Naive thymus-derived CD4-positive, alpha-beta T cell (primary cell): Measurements from ENCODE around the gene PARP1. TPM values are rescaled to one million over a fixed set of nuclear protein-coding genes. Genes with fewer than 3 reads are reported as not detected.

Source experiments
- ATAC-seq: fragments of 150-1000 bp; cut with Tn5 transposase; 2 replicates; pipeline ENCODE4 v1.10.0; 2021; ENCODE audit warnings: mild to moderate bottlenecking, moderate library complexity
- CTCF ChIA-PET: fragments of 350-600 bp; sonication (Branson Sonifier 250); formaldehyde crosslinking; loops from one replicate; lab custom pipeline; 2021; ENCODE audit warnings: antibody characterized with exemption; lab: Charles Lee
- POLR2A ChIA-PET: fragments of 350-600 bp; sonication (Branson Sonifier 250); formaldehyde crosslinking; loops from one replicate; lab custom pipeline; 2021; ENCODE audit warnings: antibody characterized with exemption, inconsistent platforms; lab: Charles Lee
- DNase-seq, 9 donors: peaks; one replicate each; pipeline versions ENCODE4 v3.0.0 to v3.0.0-alpha.2; 2020 to 2022; ENCODE audit warnings: mixed read lengths in 1 of 9
- H3K27ac ChIP-seq: one replicate; pipeline ENCODE4 v1.7.0; 2013; ENCODE audit warnings: mild to moderate bottlenecking, low read depth, low read length, moderate library complexity
- H3K27me3 ChIP-seq, 2 donors: one replicate each; pipeline ENCODE4 v1.7.0; 2013; ENCODE audit warnings: low read length in 2 of 2, mild to moderate bottlenecking in 2 of 2, moderate library complexity in 2 of 2; ENCODE audit not compliant: control insufficient read depth in 2 of 2, insufficient read depth in 2 of 2
- H3K36me3 ChIP-seq, 3 experiments: 1 replicate in 2 of 3; 2 replicates in 1 of 3; pipeline ENCODE4 v1.7.0; 2013; ENCODE audit warnings: low read length in 3 of 3, mild to moderate bottlenecking in 3 of 3, moderate library complexity in 1 of 3; ENCODE audit not compliant: insufficient read depth in 3 of 3, control insufficient read depth in 2 of 3
- H3K4me1 ChIP-seq, 2 donors: one replicate each; pipeline ENCODE4 v1.7.0; 2013; ENCODE audit warnings: low read length in 2 of 2, mild to moderate bottlenecking in 2 of 2, moderate library complexity in 1 of 2; ENCODE audit not compliant: control insufficient read depth in 2 of 2, insufficient read depth in 2 of 2
- H3K4me3 ChIP-seq: 2 replicates; pipeline ENCODE4 v1.7.0; 2013; ENCODE audit warnings: mild to moderate bottlenecking, low read length
- H3K9me3 ChIP-seq, 3 experiments: 1 replicate in 2 of 3; 2 replicates in 1 of 3; pipeline ENCODE4 v1.7.0; 2013; ENCODE audit warnings: low read length in 3 of 3; ENCODE audit not compliant: control insufficient read depth in 2 of 3
- H3K27ac Mint-ChIP-seq, 9 donors: one replicate each; pipeline ENCODE4 v1.8.0; 2020 to 2022; ENCODE audit warnings: mixed read lengths in 9 of 9, mild to moderate bottlenecking in 8 of 9, moderate library complexity in 5 of 9, inconsistent platforms in 2 of 9
- H3K27me3 Mint-ChIP-seq, 5 donors: one replicate each; pipeline ENCODE4 v1.8.0; 2021 to 2022; ENCODE audit warnings: mixed read lengths in 5 of 5, mild to moderate bottlenecking in 1 of 5
- H3K36me3 Mint-ChIP-seq, 5 donors: one replicate each; pipeline ENCODE4 v1.8.0; 2020 to 2022; ENCODE audit warnings: mixed read lengths in 5 of 5, mild to moderate bottlenecking in 3 of 5, inconsistent platforms in 1 of 5
- H3K4me1 Mint-ChIP-seq, 7 donors: one replicate each; pipeline ENCODE4 v1.8.0; 2020 to 2022; ENCODE audit warnings: mixed read lengths in 7 of 7, mild to moderate bottlenecking in 3 of 7, inconsistent platforms in 1 of 7
- H3K4me3 Mint-ChIP-seq, 10 donors: one replicate each; pipeline ENCODE4 v1.8.0; 2020 to 2022; ENCODE audit warnings: mild to moderate bottlenecking in 10 of 10, mixed read lengths in 10 of 10, moderate library complexity in 6 of 10, inconsistent platforms in 2 of 10
- H3K9me3 Mint-ChIP-seq, 11 donors: one replicate each; pipeline ENCODE4 v1.8.0; 2020 to 2022; ENCODE audit warnings: mixed read lengths in 11 of 11, mild to moderate bottlenecking in 4 of 11, inconsistent platforms in 1 of 11, moderate library complexity in 1 of 11
- intact Hi-C, 2 donors: fragments of 100-400 bp; cut with micrococcal nuclease; formaldehyde crosslinking; loops; one replicate each; pipeline ENCODE4 v1.15.1; 2023
- polyA plus RNA-seq, 2 donors: library from polyadenylated mRNA; unstranded; fragments of 300-500 nt; fragmentation: Illumina TruSeq; gene quantifications; one replicate each; pipeline ENCODE4 v1.2.3, GENCODE V29; 2021
- total RNA-seq, 6 experiments: library from RNA in 5 of 6; stranded (reverse) in 5 of 6; gene quantifications; 1 replicate in 5 of 6; 2 replicates in 1 of 6; pipeline ENCODE4 v1.2.3 and lab custom pipeline; 2021 to 2026

PARP1 gene
- 100 to 1,000 TPM in 2 of 5 experiments, 10 to 100 TPM in 3; 63.6 to 165 (median 89.3) TPM for total RNA-seq
- 10 to 100 TPM; 85.6 to 95.1 TPM for polyA plus RNA-seq
- 107 reads per million, percentile 85 among the genes with 10 or more reads in this experiment for total RNA-seq (lab: John Stamatoyannopoulos, UW)

GRCh38 chr1:226407497-226408284 is at the start of gene PARP1:
TSS of gene PARP1 (minus strand) at chr1:226408093. CDS start at chr1:226407929, 164 bp downstream.
- Mint-ChIP-seq H3K27me3 (peaks cover 0 to 3% (median 0%) of the 10 kb centered on the region in 5 donors), H3K27ac (peak within 1 kb of the TSS; percentile 68 to 96 (median 93)), H3K36me3 (peaks cover 0 to 2% (median under 1%) of the 10 kb centered on the region in 5 donors), H3K9me3 (no peaks in the 10 kb centered on the region), H3K4me1 (peaks cover 37 to 46% (median 40%) of the 10 kb centered on the region in 7 donors), H3K4me3 (peak within 1 kb of the TSS; percentile 89 to 99 (median 94))
- Histone ChIP-seq H3K4me3 (peak within 1 kb of the TSS; percentile 82), H3K36me3 (peaks cover 0 to 3% (median 0%) of the 10 kb centered on the region in 3 experiments), H3K9me3 (no peaks in the 10 kb centered on the region), H3K4me1 (peaks cover 23 to 30% of the 10 kb centered on the region in 2 donors), H3K27ac (peak within 1 kb of the TSS; percentile 74), H3K27me3 (no peaks in the 10 kb centered on the region)
- ChIA-PET POLR2A (interaction anchor here (0.7 to 2.7 kb wide), 16 partner anchors 12 to 532 kb away, joined by 3 to 29 read pairs (median 4); partner anchors contain the start of genes COQ8A, H3-3A, LIN9 and SDE2), CTCF (interaction anchor here (0.5 to 2.5 kb wide), 16 partner anchors 9 to 421 kb away, joined by 3 to 15 read pairs (median 5); no protein-coding TSS in a partner anchor)
- DNase-seq, result peak; percentile 83 to 93 (median 89)
- intact Hi-C loops, result loop anchor here (1.0 to 10.0 kb wide), 22 partner anchors 17 to 1735 kb away; partner anchors contain the start of genes ACBD3 (in 2 of the 2), COQ8A (in 2 of the 2), ITPKB (in 2 of the 2) and LIN9 (in 2 of the 2)
- peak; percentile 94 for ATAC-seq

GRCh38 chr1:226457307-226457712 is 49.4 kb upstream of the PARP1 start:
- CTCF ChIA-PET, result interaction anchor here (0.8 to 1.8 kb wide), 4 partner anchors 9 to 34 kb away, joined by 3 to 6 read pairs (median 4); no protein-coding TSS in a partner anchor
- POLR2A ChIA-PET, result interaction anchor here (0.6 to 2.0 kb wide), 3 partner anchors 32 to 366 kb away, joined by 3 to 6 read pairs (median 4); partner anchors contain the start of gene PARP1
- Histone ChIP-seq H3K9me3 (no peaks in the 10 kb centered on the region), H3K4me1 (peaks cover 7 to 16% of the 10 kb centered on the region in 2 donors), H3K36me3 (no peaks in the 10 kb centered on the region), H3K27me3 (no peaks in the 10 kb centered on the region), H3K4me3 (peak overlapping the region; percentile 54), H3K27ac (peak overlapping the region; percentile 4)
- Mint-ChIP-seq H3K4me3 (peak overlapping the region; percentile 47 to 88 (median 78)), H3K27me3 (peaks cover 0 to 4% (median 0%) of the 10 kb centered on the region in 5 donors), H3K4me1 (peaks cover 8 to 16% (median 14%) of the 10 kb centered on the region in 7 donors), H3K27ac (peak overlapping the region; percentile 17 to 88 (median 65)), H3K36me3 (peaks cover 0 to 6% (median 0%) of the 10 kb centered on the region in 5 donors), H3K9me3 (peaks cover 0 to 3% (median 0%) of the 10 kb centered on the region in 11 donors)
- peak; percentile 90 for ATAC-seq
- peak; percentile 13 to 76 (median 52) for DNase-seq
- intact Hi-C loops, result loop anchor here in 1 of 2 donors (5.0 kb wide), 1 partner anchor 90 kb away; the partner anchor contains the start of gene STUM

- H3K4me3 Mint-ChIP-seq, result no peak overlapping the region
- Histone ChIP-seq H3K36me3 (no peaks in the 10 kb centered on the region), H3K4me1 (peaks cover 7 to 16% of the 10 kb centered on the region in 2 donors), H3K4me3 (no peak overlapping the region), H3K27me3 (no peaks in the 10 kb centered on the region), H3K27ac (no peak overlapping the region), H3K9me3 (no peaks in the 10 kb centered on the region)
- ChIA-PET POLR2A (interaction anchor here (2.0 kb wide), 1 partner anchor 30 kb away, joined by 6 read pairs; no protein-coding TSS in a partner anchor), CTCF (no interaction called here)
- DNase-seq (no peak), ATAC-seq (no peak)
- H3K27me3 Mint-ChIP-seq, result peaks cover 0 to 4% (median 0%) of the 10 kb centered on the region in 5 donors
- H3K27ac Mint-ChIP-seq, result no peak overlapping the region
- H3K36me3 Mint-ChIP-seq, result no peaks in the 10 kb centered on the region
- peaks cover 8 to 16% (median 14%) of the 10 kb centered on the region in 7 donors for H3K4me1 Mint-ChIP-seq
- intact Hi-C loops, result loop anchor here in 1 of 2 donors (5.0 kb wide), 1 partner anchor 91 kb away; the partner anchor contains the start of gene STUM
- peaks cover 0 to 2% (median 0%) of the 10 kb centered on the region in 11 donors for H3K9me3 Mint-ChIP-seq
These were observed 48.0 kb upstream of the PARP1 start for GRCh38 chr1:226455843-226456242.

- Mint-ChIP-seq H3K9me3 (no peaks in the 10 kb centered on the region), H3K27ac (no peak overlapping the region), H3K4me3 (no peak overlapping the region), H3K36me3 (no peaks in the 10 kb centered on the region), H3K27me3 (peaks cover 0 to 10% (median 0%) of the 10 kb centered on the region in 5 donors), H3K4me1 (peaks cover 8 to 16% (median 14%) of the 10 kb centered on the region in 7 donors)
- H3K4me1 ChIP-seq, result peaks cover 7 to 16% of the 10 kb centered on the region in 2 donors
- no peaks in the 10 kb centered on the region for H3K27me3 ChIP-seq
- ChIA-PET POLR2A (no interaction called here), CTCF (no interaction called here)
- no peaks in the 10 kb centered on the region for H3K36me3 ChIP-seq
- intact Hi-C loops, result no loop called here
- no peak overlapping the region for H3K4me3 ChIP-seq
- ATAC-seq (no peak), DNase-seq (no peak)
- no peak overlapping the region for H3K27ac ChIP-seq
- no peaks in the 10 kb centered on the region for H3K9me3 ChIP-seq
These were observed 46.5 kb upstream of the PARP1 start for GRCh38 chr1:226454349-226454748.

- H3K27ac ChIP-seq, result no peak overlapping the region
- DNase-seq (no peak), ATAC-seq (no peak)
- no peaks in the 10 kb centered on the region for H3K27me3 ChIP-seq
- Mint-ChIP-seq H3K27me3 (peaks cover 0 to 22% (median 0%) of the 10 kb centered on the region in 5 donors), H3K27ac (no peak overlapping the region), H3K4me1 (peaks cover 8 to 18% (median 14%) of the 10 kb centered on the region in 7 donors), H3K36me3 (no peaks in the 10 kb centered on the region), H3K9me3 (no peaks in the 10 kb centered on the region), H3K4me3 (no peak overlapping the region)
- intact Hi-C loops, result no loop called here
- H3K4me3 ChIP-seq, result no peak overlapping the region
- peaks cover 7 to 16% of the 10 kb centered on the region in 2 donors for H3K4me1 ChIP-seq
- POLR2A ChIA-PET, result no interaction called here
- CTCF ChIA-PET, result no interaction called here
- no peaks in the 10 kb centered on the region for H3K36me3 ChIP-seq
- no peaks in the 10 kb centered on the region for H3K9me3 ChIP-seq
These were observed 45.3 kb upstream of the PARP1 start for GRCh38 chr1:226453015-226453704.

GRCh38 chr1:226450688-226451087 is 42.8 kb upstream of the PARP1 start:
- H3K27me3 Mint-ChIP-seq, result peaks cover 0 to 29% (median 0%) of the 10 kb centered on the region in 5 donors
- no peaks in the 10 kb centered on the region for H3K36me3 ChIP-seq
- DNase-seq (no peak), ATAC-seq (no peak)
- H3K4me1 Mint-ChIP-seq, result peaks cover 3 to 15% (median 11%) of the 10 kb centered on the region in 7 donors
- no peaks in the 10 kb centered on the region for H3K36me3 Mint-ChIP-seq
- no peaks in the 10 kb centered on the region for H3K27me3 ChIP-seq
- no peak overlapping the region for H3K4me3 Mint-ChIP-seq
- no peaks in the 10 kb centered on the region for H3K9me3 ChIP-seq
- ChIA-PET CTCF (no interaction called here), POLR2A (interaction anchor here (1.2 kb wide), 1 partner anchor 35 kb away, joined by 3 read pairs; no protein-coding TSS in a partner anchor)
- peaks cover 7 to 10% of the 10 kb centered on the region in 2 donors for H3K4me1 ChIP-seq
- H3K27ac Mint-ChIP-seq, result peak overlapping the region in 1 of 9 donors; percentile 21
- intact Hi-C loops, result no loop called here
- no peaks in the 10 kb centered on the region for H3K9me3 Mint-ChIP-seq
- no peak overlapping the region for H3K4me3 ChIP-seq
- H3K27ac ChIP-seq, result no peak overlapping the region
